GM19099 (cell line): ENCODE results near the gene VMAC.

Experiments used
- POLR2A ChIP-seq: IDR thresholded peaks from 3 replicates; pipeline ENCODE4 v1.6.1; 2011; ENCODE audit warnings: low read depth; ENCODE audit not compliant: insufficient read length; ENCODE audit errors: extremely low read depth

The VMAC gene

GRCh38 chr19:5896365-5897076 is 8.2 kb upstream of the VMAC start:
- TF ChIP-seq POLR2A, result no peak

- no peak for TF ChIP-seq POLR2A
These were observed 7.3 kb upstream of the VMAC start for GRCh38 chr19:5897189-5897969.

- TF ChIP-seq POLR2A, result no peak
These were observed 4.7 kb upstream of the VMAC start for GRCh38 chr19:5899728-5900526.

- no peak for TF ChIP-seq POLR2A
These were observed 3.7 kb upstream of the VMAC start for GRCh38 chr19:5900976-5901375.

- no peak for TF ChIP-seq POLR2A
These were observed 1.5 kb upstream of the VMAC start for GRCh38 chr19:5903056-5903623.

- TF ChIP-seq POLR2A, result peak; percentile 89
These were observed 884 bp upstream of the VMAC start, which contains the start of gene NDUFA11 for GRCh38 chr19:5903624-5904351. Gene NDUFA11 (minus strand): TSS chr19:5903790. CDS start chr19:5903708, 82 bp downstream.

- no peak for TF ChIP-seq POLR2A
These were observed 574 bp downstream of the VMAC start for GRCh38 chr19:5905114-5905778.

DNA sequence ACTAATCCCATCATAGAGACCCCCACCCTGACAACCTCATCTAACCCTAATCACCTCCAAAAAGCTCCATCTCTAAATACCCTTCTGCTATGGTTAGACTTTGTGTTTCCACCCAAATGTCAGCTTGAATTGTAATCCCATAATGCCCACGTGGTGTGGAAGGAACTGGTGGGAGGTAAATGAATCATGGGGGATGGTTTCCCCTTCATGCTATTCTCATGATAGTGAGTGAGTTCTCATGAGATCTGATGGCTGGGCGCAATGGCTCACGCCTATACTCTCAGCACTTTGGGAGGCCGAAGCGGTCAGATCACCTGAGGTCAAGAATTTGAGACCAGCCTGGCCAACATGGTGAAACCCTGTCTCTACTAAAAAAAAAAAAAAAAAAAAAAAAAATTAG is 2.6 kb downstream of the VMAC start:
- TF ChIP-seq POLR2A, result no peak

- no peak for TF ChIP-seq POLR2A
These were observed 4.2 kb downstream of the VMAC start for GRCh38 chr19:5908773-5909442.

GRCh38 chr19:5910638-5910907 is 5.9 kb downstream of the VMAC start:
- TF ChIP-seq POLR2A, result no peak

- TF ChIP-seq POLR2A, result no peak
These were observed 6.7 kb downstream of the VMAC start for GRCh38 chr19:5911366-5911765.

GRCh38 chr19:5913739-5914357 is 9.2 kb downstream of the VMAC start, which contains the start of gene CAPS:
Gene CAPS (plus strand): TSS chr19:5914254. CDS start chr19:5914407, 153 bp downstream.
- no peak for TF ChIP-seq POLR2A

DNA sequence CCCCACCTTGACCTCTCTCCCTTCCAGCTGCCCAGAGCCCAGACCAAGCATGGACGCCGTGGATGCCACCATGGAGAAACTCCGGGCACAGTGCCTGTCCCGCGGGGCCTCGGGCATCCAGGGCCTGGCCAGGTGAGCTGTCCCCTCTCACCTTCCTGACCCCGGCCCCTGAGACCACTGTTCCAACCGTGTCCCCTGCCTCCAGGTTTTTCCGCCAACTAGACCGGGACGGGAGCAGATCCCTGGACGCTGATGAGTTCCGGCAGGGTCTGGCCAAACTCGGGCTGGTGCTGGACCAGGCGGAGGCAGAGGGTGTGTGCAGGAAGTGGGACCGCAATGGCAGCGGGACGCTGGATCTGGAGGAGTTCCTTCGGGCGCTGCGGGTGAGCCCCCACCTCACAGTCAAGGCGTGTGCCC is 9.7 kb downstream of the VMAC start:
- no peak for TF ChIP-seq POLR2A
